Cardiac fibroblast (primary cell): ENCODE data around the gene TUFT1.

Experiments used
- DNase-seq, 2 donors: peaks; one replicate each; pipeline versions ENCODE4 v3.0.0 to v3.0.0-alpha.2; 2010; ENCODE audit warnings: low read depth in 2 of 2
- H3K4me3 ChIP-seq, 2 donors: replicated peaks in 1 of 2; 1 replicate in 1 of 2; 2 replicates in 1 of 2; pipeline ENCODE4 v1.5.1; 2011; ENCODE audit warnings: low read depth in 2 of 2, low read length in 2 of 2, mild to moderate bottlenecking in 2 of 2, moderate library complexity in 1 of 2
- TF ChIP-seq, protein P1 (sequence below): IDR thresholded peaks from one replicate; pipeline ENCODE4 v1.5.1; 2011; ENCODE audit warnings: low read depth, mild to moderate bottlenecking, low read length, inconsistent platforms

The TUFT1 gene

DNA sequence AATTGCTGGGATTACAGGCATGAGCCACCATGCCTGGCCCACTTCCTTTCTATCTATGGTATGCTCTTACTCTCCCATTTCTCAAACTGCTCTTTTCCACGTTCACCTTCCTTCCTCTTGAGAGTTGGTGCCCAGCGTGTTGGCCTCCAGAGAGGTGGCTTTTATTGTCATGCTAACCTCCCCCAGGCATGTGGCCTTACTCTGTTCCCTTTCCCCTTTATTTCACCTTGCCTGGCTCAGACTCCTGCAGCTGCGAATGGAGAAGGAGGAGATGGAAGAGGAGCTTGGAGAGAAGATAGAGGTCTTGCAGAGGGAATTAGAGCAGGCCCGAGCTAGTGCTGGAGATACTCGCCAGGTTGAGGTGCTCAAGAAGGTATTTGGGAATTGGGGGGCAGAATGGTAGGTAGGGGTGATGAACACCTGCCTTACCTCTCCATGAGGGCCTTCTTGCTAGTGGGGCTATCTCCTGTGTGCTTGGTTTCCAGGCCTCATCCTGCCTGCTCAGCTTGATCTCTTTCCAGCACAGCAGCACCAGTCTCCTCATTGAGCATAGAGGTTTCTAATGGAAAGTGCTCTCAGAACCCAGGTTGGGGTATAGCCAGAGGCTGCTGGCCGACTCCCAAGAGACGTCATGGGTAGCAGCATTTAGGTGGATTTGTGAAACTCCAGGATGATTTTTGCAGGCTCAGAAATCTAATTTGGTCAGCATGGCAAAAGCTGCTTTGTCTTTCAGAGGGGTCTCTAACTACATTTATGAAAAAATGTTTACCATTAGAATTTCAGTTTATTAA is 13.2 kb upstream of the TUFT1 start:
- DNase-seq = no peak
- TF ChIP-seq, protein P1, sequence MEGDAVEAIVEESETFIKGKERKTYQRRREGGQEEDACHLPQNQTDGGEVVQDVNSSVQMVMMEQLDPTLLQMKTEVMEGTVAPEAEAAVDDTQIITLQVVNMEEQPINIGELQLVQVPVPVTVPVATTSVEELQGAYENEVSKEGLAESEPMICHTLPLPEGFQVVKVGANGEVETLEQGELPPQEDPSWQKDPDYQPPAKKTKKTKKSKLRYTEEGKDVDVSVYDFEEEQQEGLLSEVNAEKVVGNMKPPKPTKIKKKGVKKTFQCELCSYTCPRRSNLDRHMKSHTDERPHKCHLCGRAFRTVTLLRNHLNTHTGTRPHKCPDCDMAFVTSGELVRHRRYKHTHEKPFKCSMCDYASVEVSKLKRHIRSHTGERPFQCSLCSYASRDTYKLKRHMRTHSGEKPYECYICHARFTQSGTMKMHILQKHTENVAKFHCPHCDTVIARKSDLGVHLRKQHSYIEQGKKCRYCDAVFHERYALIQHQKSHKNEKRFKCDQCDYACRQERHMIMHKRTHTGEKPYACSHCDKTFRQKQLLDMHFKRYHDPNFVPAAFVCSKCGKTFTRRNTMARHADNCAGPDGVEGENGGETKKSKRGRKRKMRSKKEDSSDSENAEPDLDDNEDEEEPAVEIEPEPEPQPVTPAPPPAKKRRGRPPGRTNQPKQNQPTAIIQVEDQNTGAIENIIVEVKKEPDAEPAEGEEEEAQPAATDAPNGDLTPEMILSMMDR = no peak
- no peak overlapping the region for H3K4me3 ChIP-seq

DNA sequence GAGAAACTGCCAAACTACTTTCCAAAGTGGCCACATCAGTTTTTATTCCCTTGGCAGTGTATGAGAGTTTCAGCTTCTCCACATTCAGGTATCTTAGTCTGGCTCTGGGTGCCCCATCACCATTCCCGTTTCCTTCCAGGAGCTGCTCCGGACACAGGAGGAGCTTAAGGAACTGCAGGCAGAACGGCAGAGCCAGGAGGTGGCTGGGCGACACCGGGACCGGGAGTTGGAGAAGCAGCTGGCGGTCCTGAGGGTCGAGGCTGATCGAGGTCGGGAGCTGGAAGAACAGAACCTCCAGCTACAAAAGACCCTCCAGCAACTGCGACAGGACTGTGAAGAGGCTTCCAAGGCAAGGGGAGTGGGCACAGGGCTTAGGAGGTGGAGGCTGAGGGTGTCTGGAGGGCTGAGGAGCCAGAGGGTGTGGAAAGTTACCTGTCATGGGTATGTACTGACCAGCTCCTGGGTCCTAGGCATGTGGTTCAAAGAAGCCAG is 10.9 kb upstream of the TUFT1 start:
- no peak for DNase-seq
- no peak overlapping the region for H3K4me3 ChIP-seq
- TF ChIP-seq, protein P1 = no peak

DNA sequence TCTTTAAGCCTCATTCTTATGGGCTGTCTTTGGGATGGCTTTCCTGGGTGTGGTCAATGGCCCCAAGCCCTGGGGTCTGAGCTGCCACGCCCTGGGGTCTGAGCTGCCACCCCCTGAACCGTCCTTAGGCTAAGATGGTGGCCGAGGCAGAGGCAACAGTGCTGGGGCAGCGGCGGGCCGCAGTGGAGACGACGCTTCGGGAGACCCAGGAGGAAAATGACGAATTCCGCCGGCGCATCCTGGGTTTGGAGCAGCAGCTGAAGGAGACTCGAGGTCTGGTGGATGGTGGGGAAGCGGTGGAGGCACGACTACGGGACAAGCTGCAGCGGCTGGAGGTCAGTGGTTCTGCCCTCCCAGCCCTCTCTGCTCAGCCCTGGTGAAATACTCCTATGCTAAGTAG is 10.3 kb upstream of the TUFT1 start:
- TF ChIP-seq, protein P1 = no peak
- no peak for DNase-seq
- no peak overlapping the region for H3K4me3 ChIP-seq

DNA sequence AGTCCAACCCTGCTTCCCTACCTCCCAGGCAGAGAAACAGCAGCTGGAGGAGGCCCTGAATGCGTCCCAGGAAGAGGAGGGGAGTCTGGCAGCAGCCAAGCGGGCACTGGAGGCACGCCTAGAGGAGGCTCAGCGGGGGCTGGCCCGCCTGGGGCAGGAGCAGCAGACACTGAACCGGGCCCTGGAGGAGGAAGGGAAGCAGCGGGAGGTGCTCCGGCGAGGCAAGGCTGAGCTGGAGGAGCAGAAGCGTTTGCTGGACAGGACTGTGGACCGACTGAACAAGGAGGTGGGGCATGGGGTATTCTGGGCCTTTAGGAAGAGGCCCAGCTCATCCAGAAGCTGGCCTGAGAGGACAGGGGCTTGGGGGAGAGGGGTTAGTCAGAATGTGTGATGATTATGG is 9.6 kb upstream of the TUFT1 start:
- H3K4me3 ChIP-seq = no peak overlapping the region
- no peak for DNase-seq
- TF ChIP-seq, protein P1 = no peak

DNA sequence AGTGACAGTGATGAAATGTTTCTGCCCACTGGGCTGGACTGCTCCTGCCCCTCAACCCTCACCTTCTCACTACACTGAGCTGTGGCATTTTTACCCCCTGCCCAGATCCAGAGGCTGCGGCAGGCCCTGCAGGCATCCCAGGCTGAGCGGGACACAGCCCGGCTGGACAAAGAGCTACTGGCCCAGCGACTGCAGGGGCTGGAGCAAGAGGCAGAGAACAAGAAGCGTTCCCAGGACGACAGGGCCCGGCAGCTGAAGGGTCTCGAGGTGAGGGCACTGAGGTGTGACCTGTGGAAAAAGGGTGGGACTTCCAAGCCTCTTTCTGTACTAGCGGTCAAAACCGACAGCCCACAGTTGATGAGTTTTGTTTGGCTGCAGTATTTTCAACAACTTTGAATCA is 6.2 kb upstream of the TUFT1 start:
- H3K4me3 ChIP-seq = no peak overlapping the region
- DNase-seq = no peak
- TF ChIP-seq, protein P1 = no peak

DNA sequence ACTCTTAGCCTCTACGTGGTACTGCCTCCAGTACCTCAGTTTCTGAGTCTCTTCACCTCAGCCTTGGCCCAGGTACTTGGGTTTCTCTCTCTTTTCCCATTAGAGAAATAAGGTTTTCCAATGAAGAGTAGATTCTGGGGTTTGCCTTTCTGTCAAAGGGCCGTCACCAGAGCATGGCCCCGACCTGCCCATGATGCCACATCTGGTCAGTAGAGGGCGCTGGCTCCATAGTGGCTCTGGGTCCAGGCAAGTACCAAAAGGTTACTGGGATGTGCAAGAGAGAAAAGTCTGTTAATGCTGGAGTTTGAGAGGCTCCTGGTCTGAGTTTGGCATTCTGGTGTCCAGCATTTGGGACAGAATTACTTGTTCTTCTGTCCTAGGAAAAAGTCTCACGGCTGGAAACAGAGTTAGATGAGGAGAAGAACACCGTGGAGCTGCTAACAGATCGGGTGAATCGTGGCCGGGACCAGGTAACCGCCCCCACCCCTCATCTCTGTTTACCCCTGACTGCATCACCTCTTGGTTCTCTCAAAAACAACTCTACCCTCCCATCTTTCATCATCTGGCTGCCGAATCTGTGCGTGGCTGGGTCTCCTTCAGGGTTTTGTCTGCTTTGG is 5.3 kb upstream of the TUFT1 start:
- TF ChIP-seq, protein P1 = peak; percentile 98
- DNase-seq = peak; percentile 80
- no peak overlapping the region for H3K4me3 ChIP-seq
